ENCODE measurements around the gene CDK15.

Gene CDK15

GRCh38 chr2:201908901-201909300, 102.6 kb downstream of the CDK15 start:
- no peak for DNase-seq (ENCODE audit: low read depth)

GRCh38 chr2:201909348-201909747, 103.0 kb downstream of the CDK15 start:
- no peak for DNase-seq (ENCODE audit: low read depth)

GRCh38 chr2:201909961-201910361, 103.6 kb downstream of the CDK15 start:
- no peak for DNase-seq (ENCODE audit: low read depth)

GRCh38 chr2:201911372-201911771, 105.0 kb downstream of the CDK15 start:
- no peak for DNase-seq (ENCODE audit: low read depth)

- no peak for DNase-seq (ENCODE audit: low read depth)
Observed at GRCh38 chr2:201913201-201913600, 106.9 kb downstream of the CDK15 start.

- DNase-seq (ENCODE audit: low read depth) = no peak
Observed at GRCh38 chr2:201915446-201915845, 109.1 kb downstream of the CDK15 start.

GRCh38 chr2:201916565-201916964, 110.2 kb downstream of the CDK15 start:
- no peak for DNase-seq (ENCODE audit: low read depth)

- DNase-seq (ENCODE audit: low read depth) = no peak
Observed at GRCh38 chr2:201918616-201919307, 112.4 kb downstream of the CDK15 start.

- DNase-seq (ENCODE audit: low read depth) = no peak
Observed at GRCh38 chr2:201919308-201919634, 112.9 kb downstream of the CDK15 start.

- no peak for DNase-seq (ENCODE audit: low read depth)
Observed at GRCh38 chr2:201923436-201924328, 117.3 kb downstream of the CDK15 start.

GRCh38 chr2:201924453-201924852, 118.1 kb downstream of the CDK15 start:
- DNase-seq (ENCODE audit: low read depth) = no peak

- DNase-seq (ENCODE audit: low read depth) = no peak
Observed at GRCh38 chr2:201925056-201925455, 118.7 kb downstream of the CDK15 start.

- no peak for DNase-seq (ENCODE audit: low read depth)
Observed at GRCh38 chr2:201926067-201926466, 119.7 kb downstream of the CDK15 start.

GRCh38 chr2:201928363-201928762, 122.0 kb downstream of the CDK15 start:
- no peak for DNase-seq (ENCODE audit: low read depth)

GRCh38 chr2:201929281-201930026, 123.1 kb downstream of the CDK15 start:
- DNase-seq (ENCODE audit: low read depth) = no peak

- DNase-seq (ENCODE audit: low read depth) = no peak
Observed at GRCh38 chr2:201930043-201930442, 123.7 kb downstream of the CDK15 start.

- DNase-seq (ENCODE audit: low read depth) = no peak
Observed at GRCh38 chr2:201930831-201931230, 124.5 kb downstream of the CDK15 start.

GRCh38 chr2:201931475-201931874, 125.1 kb downstream of the CDK15 start:
- DNase-seq (ENCODE audit: low read depth) = no peak

- DNase-seq (ENCODE audit: low read depth) = no peak
Observed at GRCh38 chr2:201931951-201932350, 125.6 kb downstream of the CDK15 start.

- no peak for DNase-seq (ENCODE audit: low read depth)
Observed at GRCh38 chr2:201932511-201932910, 126.2 kb downstream of the CDK15 start.

GRCh38 chr2:201933792-201934237, 127.5 kb downstream of the CDK15 start:
- DNase-seq (ENCODE audit: low read depth) = no peak

GRCh38 chr2:201936817-201937216, 130.5 kb downstream of the CDK15 start:
- DNase-seq (ENCODE audit: low read depth) = no peak

- no peak for DNase-seq (ENCODE audit: low read depth)
Observed at GRCh38 chr2:201937343-201937742, 131.0 kb downstream of the CDK15 start.
